ENCODE results near the gene TMIGD3.

TMIGD3 gene

GRCh38 chr1:111507411-111508201 lies 4.2 kb upstream of the TMIGD3 start:
- DNase-seq (ENCODE audit: low spot score), result no peak

DNA sequence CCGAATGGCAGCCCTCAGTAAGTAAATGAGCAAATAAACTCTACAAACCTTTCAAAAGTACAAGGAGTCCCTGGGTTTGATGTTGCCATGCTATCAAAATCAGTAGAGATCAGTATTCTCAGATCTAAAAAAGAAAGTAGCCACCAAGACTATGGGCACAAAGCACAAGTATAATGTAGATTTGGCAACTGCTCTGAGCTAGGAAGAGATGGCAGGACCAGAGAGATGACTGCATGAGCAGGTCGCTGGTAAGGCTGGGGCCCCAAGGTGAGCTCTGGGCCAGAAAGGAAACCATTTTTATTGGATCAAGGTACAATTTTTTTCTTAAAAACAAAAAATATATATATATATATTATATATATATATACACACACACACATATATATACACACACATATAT lies 3.1 kb upstream of the TMIGD3 start:
- DNase-seq (ENCODE audit: low spot score), result no peak

DNA sequence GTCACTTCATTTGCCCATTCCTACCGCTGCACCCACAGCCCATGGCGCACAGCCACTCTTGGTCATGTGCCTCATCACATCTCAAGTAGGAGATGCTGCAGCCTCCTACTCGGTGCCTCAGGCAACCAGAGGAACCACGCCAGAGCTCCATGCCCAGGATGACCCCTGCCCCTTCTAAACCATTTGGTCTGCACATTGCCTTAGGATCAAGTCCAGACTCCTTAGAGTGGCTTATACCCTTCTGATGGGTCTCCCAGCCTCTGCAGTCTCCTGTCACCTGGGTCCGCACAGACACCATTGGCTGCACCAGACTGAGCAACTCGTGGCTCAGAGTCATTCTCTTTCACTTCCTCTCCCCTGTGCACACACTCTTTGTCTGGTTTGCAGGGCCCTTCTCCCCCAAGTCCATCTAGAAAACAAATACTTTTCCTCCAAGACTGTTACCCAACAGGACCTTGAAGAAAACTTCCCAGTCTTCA lies 2.2 kb upstream of the TMIGD3 start:
- DNase-seq (ENCODE audit: low spot score), result no peak

DNA sequence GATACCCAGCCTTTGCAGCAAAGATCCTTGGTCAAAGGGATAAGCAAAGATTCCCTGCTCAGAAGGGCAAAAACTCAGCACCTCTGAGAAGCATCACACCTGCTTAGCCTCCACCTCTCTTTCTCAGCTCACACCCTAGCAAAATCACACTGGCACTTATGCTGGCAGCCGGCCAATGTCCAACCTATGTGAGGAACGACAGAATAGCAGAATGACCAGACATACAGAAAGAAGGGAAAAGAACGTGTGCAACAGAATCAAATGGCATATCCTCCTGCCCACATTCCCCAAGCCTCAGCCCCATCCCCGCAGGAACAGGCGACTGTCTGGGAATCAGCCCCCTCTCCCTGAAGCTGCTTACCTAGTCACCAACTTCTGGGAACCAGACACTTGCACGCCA lies 664 bp upstream of the TMIGD3 start:
- no peak for DNase-seq (ENCODE audit: low spot score)

DNA sequence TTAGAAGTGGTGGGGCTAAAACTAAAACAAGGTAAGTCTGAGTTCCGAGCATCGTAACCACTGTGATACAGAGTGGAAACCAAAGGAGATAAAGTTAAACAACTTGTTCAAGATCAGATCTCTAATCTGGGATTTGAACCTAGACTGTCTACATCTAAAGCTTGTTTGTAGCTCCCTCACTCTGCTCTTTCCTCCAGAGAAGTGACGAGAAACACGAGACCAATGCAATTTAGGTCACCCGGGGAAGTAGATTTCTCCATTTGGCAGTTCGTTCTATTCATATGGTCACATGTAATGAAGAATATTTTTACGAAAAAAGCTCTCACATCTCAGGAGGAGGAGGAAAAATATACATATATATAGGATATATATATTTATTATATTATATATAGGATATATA lies 1.8 kb downstream of the TMIGD3 start:
- DNase-seq (ENCODE audit: low spot score), result no peak

GRCh38 chr1:111499026-111499785 lies 4.2 kb downstream of the TMIGD3 start:
- no peak for DNase-seq (ENCODE audit: low spot score)

DNA sequence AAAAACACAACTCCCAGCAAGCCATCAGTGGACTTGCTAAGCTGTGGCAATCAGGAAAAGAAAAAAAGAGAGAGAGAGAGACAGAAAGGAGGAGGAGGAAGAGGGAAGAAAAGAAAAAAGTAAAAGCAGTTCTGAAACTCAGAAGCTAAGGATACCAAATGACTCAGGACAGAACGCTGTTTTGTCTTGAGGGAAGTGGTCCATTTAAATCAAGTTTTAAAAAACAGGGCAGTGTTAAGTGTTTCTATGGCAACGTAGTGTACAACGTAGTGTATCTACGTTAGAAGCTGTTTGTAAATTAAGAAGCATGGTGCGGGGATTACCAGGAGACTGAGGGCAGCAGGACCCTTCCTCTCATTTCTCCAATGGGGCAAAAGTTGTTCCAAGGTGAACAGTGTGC lies 5.8 kb downstream of the TMIGD3 start:
- DNase-seq (ENCODE audit: low spot score), result no peak

GRCh38 chr1:111496398-111496797 lies 7.0 kb downstream of the TMIGD3 start:
- no peak for DNase-seq (ENCODE audit: low spot score)

DNA sequence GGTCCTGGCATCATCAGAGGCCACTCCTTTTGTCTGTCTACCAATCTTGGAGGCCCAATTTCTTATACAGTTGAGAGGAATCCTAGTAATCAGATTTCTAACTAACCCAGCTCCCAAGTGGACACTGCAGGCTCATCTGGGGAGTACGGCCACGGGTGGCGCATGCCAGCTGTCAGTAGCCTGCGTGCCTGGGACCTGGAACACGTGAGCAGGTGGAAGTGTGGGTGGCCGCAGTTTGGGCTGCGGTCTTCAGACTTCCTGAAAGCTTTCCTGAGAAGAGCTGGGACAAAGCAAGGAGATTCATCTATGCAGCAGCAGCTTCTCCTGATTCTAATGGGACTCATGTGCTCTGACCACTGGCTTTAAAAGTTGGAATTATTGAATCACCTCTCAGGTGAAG lies 12.4 kb downstream of the TMIGD3 start:
- no peak for DNase-seq (ENCODE audit: low spot score)

DNA sequence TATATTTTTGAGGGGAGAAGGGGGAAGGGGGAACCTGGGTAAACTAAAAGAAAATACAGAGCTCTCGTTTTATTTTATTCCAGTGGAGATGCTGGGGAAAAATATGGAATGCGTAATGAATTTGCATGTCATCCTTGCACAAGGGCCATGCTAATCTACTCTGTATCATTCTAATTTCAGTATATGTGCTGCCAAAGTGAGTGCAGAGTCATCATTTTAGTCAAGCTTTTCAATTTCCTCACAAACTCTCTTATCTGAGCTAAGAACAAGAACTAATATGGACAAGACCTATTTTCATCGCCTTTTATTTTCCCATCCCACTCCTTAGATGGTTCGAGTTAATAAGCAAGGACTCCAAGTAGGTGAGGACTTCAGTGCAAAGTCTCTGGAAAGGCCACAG lies 13.2 kb downstream of the TMIGD3 start:
- DNase-seq (ENCODE audit: low spot score), result no peak

- no peak for DNase-seq (ENCODE audit: low spot score)
Measured at GRCh38 chr1:111489604-111490003, 13.8 kb downstream of the TMIGD3 start.

- DNase-seq (ENCODE audit: low spot score), result no peak
Measured at GRCh38 chr1:111488669-111489068, 14.8 kb downstream of the TMIGD3 start.

DNA sequence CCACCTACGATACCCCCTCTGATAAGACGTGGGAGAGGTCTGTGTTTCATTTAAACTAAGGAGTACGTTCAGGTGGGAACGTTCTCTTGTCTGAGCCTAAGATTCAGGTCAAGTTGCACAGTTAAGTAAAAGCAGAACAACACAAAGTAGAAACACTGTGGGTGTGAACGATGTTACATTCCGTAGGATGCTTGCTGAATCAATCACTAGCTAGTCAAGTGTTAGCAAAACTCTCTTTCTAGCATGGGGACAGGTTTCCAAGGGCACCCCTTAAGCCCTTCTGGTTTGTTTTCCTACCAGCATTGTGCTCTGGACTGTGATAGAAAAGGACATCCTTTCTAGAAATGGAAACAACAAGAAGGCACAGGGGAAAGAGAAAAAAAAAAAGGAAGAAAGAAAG lies 16.3 kb downstream of the TMIGD3 start:
- no peak for DNase-seq (ENCODE audit: low spot score)

GRCh38 chr1:111486431-111486830 lies 17.0 kb downstream of the TMIGD3 start:
- no peak for DNase-seq (ENCODE audit: low spot score)

DNA sequence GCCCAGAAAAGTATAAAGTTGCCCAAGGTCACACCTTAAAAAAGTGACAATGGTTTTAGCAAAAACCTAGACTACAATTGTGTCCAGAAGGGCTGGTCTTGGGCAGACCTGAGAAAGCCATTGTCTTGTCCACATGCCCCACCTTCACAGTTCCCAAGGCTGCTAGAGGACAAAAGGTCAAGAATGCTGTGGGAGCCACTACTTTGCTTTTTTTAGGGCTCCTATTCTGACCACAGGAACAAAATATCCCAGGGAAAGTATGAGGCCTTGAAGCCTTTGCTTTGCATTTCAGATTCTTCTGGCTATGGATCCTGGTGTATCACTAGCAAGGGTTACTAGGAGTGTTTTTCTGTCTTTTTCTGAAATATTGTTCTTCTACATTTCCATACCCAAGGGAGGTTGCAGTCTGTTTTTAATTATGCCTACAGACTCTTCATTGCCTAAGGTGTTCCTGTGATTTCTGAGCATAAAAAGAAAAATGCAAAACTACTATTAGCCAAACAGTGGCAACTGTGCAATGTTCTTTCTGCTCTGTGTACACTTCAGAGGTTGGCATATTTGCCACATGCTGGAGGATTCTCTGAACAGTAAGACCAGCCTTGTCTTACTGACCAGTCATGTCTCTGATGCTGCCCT lies 18.9 kb downstream of the TMIGD3 start:
- no peak for DNase-seq (ENCODE audit: low spot score)

DNA sequence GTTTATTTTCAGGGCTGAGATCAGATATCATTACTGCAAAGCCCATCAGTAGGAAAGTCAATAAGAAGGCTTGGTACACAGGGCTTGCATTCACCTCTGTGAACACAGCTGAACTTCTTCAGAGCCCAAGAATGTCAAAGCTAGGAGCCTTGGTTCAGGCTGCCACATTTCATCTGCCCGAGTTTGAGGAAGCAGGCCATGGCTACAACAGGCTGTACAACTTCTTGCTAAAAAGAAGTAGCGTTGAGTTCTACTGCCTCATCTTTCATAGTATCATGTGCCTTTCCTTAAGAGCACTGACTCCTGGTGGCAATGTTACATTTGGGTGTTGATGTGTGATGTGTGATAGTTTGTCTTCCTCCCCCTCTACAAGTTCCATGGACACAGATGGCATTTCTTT lies 19.6 kb downstream of the TMIGD3 start:
- DNase-seq (ENCODE audit: low spot score), result no peak

- no peak for DNase-seq (ENCODE audit: low spot score)
Measured at GRCh38 chr1:111483166-111483565, 20.3 kb downstream of the TMIGD3 start.

- peak; percentile 67 for DNase-seq (ENCODE audit: low spot score)
Measured at GRCh38 chr1:111481387-111482221, 21.8 kb downstream of the TMIGD3 start.

DNA sequence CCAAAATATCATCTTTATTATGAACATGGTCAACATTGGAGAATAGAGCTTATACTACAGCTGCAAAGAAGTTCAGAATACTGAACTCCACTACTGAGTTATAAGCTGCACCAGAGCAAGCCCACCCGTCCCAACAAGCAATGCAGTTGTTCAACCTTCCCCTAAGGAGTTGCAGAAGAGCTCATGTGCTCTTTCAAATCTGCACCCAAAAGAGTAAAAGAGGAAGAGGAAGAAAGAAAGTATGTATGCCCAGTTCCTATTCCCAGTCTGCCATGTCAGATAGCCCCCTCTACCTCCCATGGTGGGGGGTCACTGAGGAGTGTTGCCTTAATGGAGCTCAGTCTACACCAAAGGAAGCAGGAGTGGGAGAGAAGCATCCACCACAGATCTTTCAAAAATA lies 22.8 kb downstream of the TMIGD3 start:
- no peak for DNase-seq (ENCODE audit: low spot score)

- DNase-seq (ENCODE audit: low spot score), result no peak
Measured at GRCh38 chr1:111476761-111477309, 26.6 kb downstream of the TMIGD3 start.

DNA sequence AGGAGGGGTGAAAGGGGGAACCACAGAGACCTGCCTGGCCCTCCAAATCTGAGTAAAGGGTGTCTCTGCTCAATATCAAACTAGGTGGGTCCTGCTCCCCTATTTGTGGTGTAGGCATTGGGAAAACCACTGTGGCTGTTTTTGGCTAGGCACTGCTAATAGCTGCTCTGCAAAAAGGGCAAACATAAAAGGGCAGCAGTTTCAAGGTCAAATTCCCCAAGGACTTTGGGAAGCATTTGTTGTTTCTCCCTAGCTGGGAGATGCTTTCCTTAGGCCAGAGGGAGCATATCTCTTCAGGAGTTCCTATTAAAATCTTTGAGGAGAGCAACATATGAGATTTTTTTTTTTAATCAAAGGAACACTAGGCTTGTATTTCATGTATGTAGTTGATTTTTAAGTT lies 27.2 kb downstream of the TMIGD3 start:
- DNase-seq (ENCODE audit: low spot score), result no peak

- no peak for DNase-seq (ENCODE audit: low spot score)
Measured at GRCh38 chr1:111475701-111476100, 27.7 kb downstream of the TMIGD3 start.
